ENCODE measurements around the gene TRPM5.

The TRPM5 gene

GRCh38 chr11:2402106-2402505, 42.2 kb downstream of the TRPM5 start:
- DNase-seq = no peak

DNA sequence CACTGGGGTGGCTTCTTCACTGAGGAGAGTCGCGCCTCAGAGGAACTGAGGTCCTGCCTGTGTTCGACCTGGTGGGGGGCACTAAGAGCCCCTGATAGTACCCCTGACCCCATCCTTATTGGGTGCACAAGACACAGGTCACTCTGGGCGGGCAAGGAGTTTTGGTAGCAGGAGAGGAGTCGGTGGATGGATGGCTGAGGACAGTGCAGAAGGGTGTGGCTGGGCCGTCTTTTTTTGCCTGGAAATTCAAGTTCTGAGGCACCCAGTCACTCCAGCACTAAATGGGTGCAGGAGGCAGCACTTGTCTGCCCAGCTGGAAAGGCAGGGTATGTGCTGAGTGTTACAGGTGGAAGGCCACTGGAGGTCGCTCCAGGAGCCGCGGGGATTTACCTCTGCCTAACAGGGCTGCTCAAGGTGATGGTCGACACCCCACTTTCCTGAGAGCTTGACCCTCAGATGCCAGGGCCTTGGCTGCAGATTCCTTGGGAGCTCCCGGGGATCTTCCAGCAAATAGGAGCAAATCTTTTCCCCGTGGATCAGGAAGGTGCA, 42.8 kb downstream of the TRPM5 start:
- no peak for DNase-seq

GRCh38 chr11:2400762-2401435, 43.4 kb downstream of the TRPM5 start:
- DNase-seq = no peak

- peak; percentile 100 for DNase-seq
Measured at GRCh38 chr11:2400069-2400761, 44.1 kb downstream of the TRPM5 start, which contains the start of gene TSSC4. TSSC4 (plus strand) TSS chr11:2400750; CDS start chr11:2402634, 1,884 bp downstream.

DNA sequence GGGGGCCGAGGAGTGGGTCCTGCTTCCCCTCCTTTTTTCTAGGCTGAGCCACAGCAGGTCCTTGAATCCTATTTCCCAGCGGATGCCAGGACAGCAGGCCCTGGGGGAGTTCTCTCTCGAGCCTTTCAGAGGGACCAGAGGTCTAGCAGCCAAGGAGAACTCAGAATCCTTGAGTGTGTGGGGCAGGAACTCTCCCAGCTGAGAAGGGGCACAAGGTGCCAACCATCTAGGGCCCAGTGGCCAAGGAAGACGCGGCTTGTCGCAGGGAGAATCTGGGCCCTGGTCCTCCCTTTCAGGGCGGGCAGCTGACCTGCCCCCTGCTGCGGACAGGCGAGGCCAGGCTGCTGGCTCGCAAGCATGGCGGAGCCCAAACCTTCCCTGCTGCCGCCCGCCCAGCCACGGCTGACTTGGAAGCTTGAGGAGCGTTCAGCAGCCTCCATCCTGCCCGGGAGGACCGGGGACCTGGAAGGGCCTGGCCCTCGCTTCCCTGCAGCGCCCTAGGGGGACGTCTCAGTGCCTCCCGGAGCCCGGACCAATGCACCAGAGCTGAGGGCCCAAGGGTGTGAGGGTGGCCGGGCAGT, 44.7 kb downstream of the TRPM5 start:
- DNase-seq = no peak

- DNase-seq = no peak
Measured at GRCh38 chr11:2398664-2399355, 45.5 kb downstream of the TRPM5 start.

- DNase-seq = no peak
Measured at GRCh38 chr11:2397005-2397404, 47.3 kb downstream of the TRPM5 start.

GRCh38 chr11:2396471-2396870, 47.8 kb downstream of the TRPM5 start:
- DNase-seq = no peak

- no peak for DNase-seq
Measured at GRCh38 chr11:2395856-2396255, 48.5 kb downstream of the TRPM5 start.

- DNase-seq = no peak
Measured at GRCh38 chr11:2395211-2395730, 49.0 kb downstream of the TRPM5 start.

DNA sequence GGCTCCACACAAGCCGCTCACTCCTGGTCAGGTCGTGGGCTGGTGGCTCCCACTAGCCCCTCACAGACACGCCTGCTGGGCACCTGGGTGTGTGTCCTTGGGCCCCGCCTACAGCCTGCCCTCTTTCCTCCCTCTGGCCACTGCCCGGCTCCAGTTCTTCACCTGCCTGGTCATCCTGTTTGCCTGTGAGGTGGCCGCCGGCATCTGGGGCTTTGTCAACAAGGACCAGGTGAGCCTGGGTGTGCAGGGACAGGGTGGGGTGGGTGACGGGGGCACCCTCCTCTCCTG, 49.6 kb downstream of the TRPM5 start:
- no peak for DNase-seq
